Rectal smooth muscle tissue (tissue), 1 donor: ENCODE results near the gene CASKIN1.
"Not testable (repeated sequence)": the region's sequence is repeated elsewhere in the genome, so short reads cannot be mapped to it uniquely, and the experiment has no call there.

Experiments
- H3K27ac ChIP-seq: one replicate; pipeline ENCODE4 v1.7.0; 2013; ENCODE audit warnings: low read depth, low read length, inconsistent platforms
- H3K27me3 ChIP-seq: one replicate; pipeline ENCODE4 v1.7.0; 2013; ENCODE audit warnings: low read length; ENCODE audit not compliant: control insufficient read depth, insufficient read depth
- H3K36me3 ChIP-seq: one replicate; pipeline ENCODE4 v1.7.0; 2013; ENCODE audit warnings: low read length; ENCODE audit not compliant: control insufficient read depth, insufficient read depth
- H3K4me1 ChIP-seq: one replicate; pipeline ENCODE4 v1.7.0; 2013; ENCODE audit warnings: low read length; ENCODE audit not compliant: control insufficient read depth, insufficient read depth
- H3K4me3 ChIP-seq: one replicate; pipeline ENCODE4 v1.7.0; 2013; ENCODE audit warnings: low read length
- H3K9ac ChIP-seq: one replicate; pipeline ENCODE4 v1.7.0; 2013; ENCODE audit warnings: low read length

The CASKIN1 gene

DNA sequence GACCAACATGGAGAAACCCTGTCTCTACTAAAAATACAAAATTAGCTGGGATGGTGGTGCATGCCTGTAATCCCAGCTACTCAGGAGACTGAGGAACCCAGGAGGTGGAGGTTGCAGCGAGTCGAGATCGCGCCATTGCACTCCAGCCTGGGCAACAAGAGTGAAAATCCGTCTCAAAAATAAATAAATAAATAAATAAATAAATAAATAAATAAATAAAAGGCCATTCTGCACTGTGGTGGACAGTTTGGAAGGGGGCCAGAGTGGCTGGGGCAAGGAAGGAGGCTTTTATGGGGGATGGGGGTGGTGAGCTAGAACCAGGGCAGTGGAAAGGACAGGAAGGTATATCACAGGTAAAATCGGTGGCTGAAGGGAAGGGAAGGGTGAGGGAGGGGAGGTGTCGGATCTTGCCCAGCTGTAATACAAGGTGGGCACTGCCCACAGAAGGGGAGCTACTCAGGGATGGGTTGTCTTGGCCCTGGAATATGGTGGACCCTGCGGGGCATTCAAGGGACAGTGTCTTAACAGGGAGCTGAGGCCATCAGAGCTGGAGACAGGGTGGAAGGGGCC, 6.8 kb upstream of the CASKIN1 start:
- H3K36me3 ChIP-seq, result peaks cover 11% of the 10 kb centered on the region
- not testable (repeated sequence) for H3K4me3 ChIP-seq

DNA sequence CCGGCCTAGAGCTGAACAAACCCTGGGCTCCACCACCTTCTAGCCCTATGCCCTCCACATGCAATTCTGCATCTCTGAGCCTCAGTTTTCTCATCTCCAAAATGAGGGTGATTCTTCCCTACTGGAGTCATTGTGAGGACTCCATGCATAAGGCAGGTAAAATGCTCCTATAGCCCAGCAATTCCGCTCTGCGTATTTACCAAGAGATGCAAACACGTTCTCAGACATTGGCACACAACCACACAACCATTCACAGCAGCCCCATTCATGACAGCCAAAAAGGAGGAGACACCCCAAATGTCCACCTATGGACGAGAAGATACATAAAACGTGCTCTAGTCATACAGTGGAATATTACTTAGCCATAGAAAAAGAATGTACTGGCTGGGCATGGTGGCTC, 3.9 kb upstream of the CASKIN1 start:
- Histone ChIP-seq H3K9ac (no peak overlapping the region), H3K4me3 (no peak overlapping the region), H3K27me3 (peaks cover 10% of the 10 kb centered on the region), H3K27ac (no peak overlapping the region), H3K36me3 (no peaks in the 10 kb centered on the region), H3K4me1 (peaks cover 3% of the 10 kb centered on the region)

More for the DNA sequence above, 6.8 kb upstream of the CASKIN1 start:
- not testable (repeated sequence) for H3K4me1 ChIP-seq, H3K9ac ChIP-seq, H3K27ac ChIP-seq, H3K27me3 ChIP-seq

- no peak overlapping the region for H3K4me3 ChIP-seq
- no peak overlapping the region for H3K9ac ChIP-seq
- peaks cover 16% of the 10 kb centered on the region for H3K27me3 ChIP-seq
- peaks cover under 1% of the 10 kb centered on the region for H3K4me1 ChIP-seq
- H3K36me3 ChIP-seq, result no peaks in the 10 kb centered on the region
- H3K27ac ChIP-seq, result no peak overlapping the region
Observed at GRCh38 chr16:2199621-2200139, 3.3 kb upstream of the CASKIN1 start.

DNA sequence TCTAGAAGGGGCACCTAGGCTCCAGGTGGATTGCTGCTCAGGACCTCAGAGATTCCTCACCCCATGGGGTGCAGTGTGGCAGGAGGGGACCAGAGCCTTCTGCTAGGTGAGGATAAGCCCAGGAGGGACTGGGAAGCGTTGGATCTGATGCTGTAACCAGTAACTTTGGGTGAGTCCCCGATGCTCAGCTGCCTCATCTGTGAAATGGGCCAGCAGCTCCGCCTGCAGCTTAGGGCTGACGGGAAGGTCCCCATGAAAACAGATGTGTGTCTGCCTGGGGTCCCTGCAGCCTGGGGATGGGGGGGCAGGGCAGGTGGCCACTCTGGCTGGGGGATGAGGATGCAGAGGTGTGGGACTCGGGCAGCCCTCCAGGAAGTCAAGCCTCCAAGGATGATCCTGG, 2.7 kb upstream of the CASKIN1 start:
- Histone ChIP-seq H3K36me3 (no peaks in the 10 kb centered on the region), H3K9ac (no peak overlapping the region), H3K4me1 (no peaks in the 10 kb centered on the region), H3K4me3 (no peak overlapping the region), H3K27me3 (peaks cover 22% of the 10 kb centered on the region), H3K27ac (no peak overlapping the region)

DNA sequence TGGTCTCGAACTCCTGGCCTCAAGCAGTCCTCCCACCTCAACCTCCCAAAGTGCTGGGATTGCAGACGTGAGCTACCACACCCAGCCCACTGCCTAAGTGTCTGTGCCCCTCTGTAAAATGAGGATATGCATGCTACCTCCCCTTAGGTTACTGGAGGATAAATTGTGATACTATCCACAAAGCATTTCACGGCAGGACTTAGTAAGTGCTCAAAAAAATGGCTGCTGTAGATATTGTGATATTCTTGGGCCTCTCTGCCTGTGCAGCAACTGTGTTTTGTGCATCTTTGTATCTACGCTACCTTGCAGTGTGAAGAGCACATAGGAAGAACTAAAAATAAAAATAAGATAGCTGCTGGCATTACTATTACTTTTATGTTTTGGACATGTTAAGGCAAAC, 1.9 kb upstream of the CASKIN1 start:
- H3K9ac ChIP-seq, result no peak overlapping the region
- no peak overlapping the region for H3K4me3 ChIP-seq
- no peaks in the 10 kb centered on the region for H3K4me1 ChIP-seq
- no peaks in the 10 kb centered on the region for H3K36me3 ChIP-seq
- H3K27ac ChIP-seq, result no peak overlapping the region
- H3K27me3 ChIP-seq, result peaks cover 28% of the 10 kb centered on the region

GRCh38 chr16:2197765-2198164, 1.4 kb upstream of the CASKIN1 start:
- Histone ChIP-seq H3K9ac (no peak overlapping the region), H3K27me3 (peaks cover 28% of the 10 kb centered on the region), H3K27ac (no peak overlapping the region), H3K36me3 (no peaks in the 10 kb centered on the region), H3K4me1 (no peaks in the 10 kb centered on the region), H3K4me3 (no peak overlapping the region)

DNA sequence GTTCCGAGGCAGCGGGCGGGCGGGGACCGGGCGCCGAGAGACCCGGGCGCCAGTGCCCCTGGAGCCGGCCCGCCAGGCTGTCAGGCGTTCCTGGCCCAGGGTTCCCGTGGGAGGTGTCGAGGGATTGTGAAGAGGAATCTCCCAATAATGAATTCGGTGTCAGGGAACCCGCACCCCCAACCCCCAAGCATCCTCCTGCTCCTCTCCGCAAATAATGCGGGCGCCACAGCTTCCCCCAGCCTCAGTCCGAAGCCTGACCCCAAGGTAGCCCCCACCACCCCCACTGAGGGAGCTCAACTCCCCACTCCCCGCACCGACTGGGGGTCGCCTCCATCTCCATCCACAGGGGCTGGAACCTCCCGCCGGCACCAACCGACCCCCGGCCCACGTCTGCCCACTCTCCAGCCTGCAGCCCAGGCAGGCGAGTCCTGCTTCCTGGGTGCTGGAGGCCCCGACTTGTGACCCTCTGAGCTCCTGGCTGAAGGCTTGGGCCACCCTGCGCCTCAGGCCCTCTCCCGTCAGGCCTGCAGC, 641 bp upstream of the CASKIN1 start:
- Histone ChIP-seq H3K9ac (no peak overlapping the region), H3K36me3 (no peaks in the 10 kb centered on the region), H3K4me1 (no peaks in the 10 kb centered on the region), H3K27me3 (peaks cover 28% of the 10 kb centered on the region), H3K27ac (no peak overlapping the region), H3K4me3 (no peak overlapping the region)

DNA sequence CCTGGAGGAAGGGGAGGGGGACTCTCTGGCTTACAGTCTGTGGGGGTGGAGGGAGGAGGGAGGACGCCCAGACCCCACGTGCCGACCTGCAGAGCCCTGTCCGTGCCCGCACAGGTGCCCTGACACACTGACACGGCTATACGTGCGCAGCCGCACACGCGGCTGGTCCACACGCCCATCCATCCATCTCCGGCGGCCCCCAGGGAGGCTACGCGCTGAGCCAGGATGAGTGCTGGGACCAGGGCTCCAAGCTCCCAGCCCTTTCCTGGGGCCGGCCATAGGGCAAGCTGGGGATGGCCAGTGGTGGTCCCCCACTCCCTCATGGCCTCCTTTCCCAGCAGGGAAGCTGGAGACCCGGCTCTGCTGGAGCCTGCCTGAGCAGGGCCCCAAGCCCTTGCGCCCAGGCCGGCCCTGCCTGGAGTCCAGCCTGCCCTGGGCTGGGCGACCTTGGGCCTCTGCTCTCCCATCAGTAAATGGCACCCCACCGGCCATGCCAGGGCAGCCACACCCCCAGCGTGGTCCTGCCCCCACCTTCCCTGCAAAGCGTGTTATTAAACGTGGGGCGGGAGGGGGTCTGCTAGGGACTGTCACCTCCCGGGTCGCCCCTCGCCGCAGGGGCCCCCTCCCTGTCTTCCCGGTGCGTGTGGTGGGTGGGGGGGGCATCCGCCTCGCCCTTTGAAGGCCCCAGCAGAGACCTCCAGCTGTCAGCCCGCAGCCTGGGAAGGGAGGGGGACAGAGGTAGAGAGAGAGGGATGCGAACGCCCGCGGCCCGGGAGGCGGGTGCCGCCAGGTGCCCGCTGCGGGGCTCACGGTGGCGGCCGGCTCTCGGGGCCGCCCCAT, 863 bp downstream of the CASKIN1 start:
- Histone ChIP-seq H3K4me1 (no peaks in the 10 kb centered on the region), H3K36me3 (no peaks in the 10 kb centered on the region), H3K9ac (no peak overlapping the region), H3K4me3 (no peak overlapping the region), H3K27me3 (peaks cover 28% of the 10 kb centered on the region), H3K27ac (no peak overlapping the region)

DNA sequence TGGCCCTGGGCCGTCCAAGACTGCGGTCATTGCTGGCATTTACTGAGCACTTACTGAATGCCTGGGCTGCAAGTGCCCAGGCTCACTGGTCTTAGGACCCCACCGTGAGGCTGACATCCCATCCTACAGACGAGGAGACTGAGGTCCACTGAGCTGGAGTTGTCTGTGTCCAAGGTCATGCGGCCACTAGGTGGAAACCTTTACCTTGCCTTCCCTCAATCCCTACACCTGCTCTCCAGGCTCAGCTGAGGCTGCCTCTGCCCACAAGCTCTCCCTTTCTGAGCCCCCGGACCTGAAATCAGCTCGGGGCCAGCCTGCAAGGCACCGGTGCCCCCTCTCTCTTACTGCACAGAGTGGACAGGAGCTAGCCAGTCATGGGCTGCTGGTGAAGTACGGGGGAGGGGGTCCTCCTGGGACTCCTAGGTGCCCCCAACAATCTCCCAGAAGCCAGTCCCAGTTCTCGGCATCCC, 1.5 kb downstream of the CASKIN1 start:
- no peak overlapping the region for H3K4me3 ChIP-seq

DNA sequence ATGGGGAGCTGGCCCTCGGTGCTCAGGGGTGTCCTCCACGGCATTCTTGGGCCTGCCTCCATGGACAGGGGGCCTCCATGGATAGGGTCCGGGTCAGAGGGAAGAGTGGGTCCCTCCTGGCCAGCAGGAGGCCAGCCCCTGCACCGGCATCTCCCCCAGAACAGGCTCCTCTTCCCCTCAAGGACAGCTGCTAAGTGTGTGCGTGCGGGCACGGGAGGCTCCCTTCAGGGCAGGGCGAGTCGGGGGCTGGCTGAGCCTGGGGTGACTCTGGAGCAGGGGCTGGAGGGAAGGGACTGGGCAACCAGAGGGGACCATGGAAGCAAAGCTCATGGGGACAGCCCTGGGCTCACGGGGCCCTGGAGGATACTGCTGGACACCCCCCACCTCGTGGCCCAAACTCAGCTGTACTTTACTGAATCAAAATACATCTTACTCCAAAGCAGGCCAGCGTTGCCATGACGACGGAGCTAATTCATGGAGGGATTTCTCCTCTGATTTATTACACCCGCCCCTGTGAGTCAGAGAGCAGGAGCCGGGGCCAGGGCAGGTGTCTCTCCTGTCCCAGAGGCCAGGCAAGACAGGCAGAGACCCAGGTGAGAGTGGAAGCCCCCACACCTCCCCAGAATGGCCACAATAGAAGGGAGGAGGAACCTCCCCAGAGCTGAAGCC, 2.1 kb downstream of the CASKIN1 start:
- Histone ChIP-seq H3K36me3 (no peaks in the 10 kb centered on the region), H3K9ac (no peak overlapping the region), H3K27ac (no peak overlapping the region), H3K27me3 (peaks cover 28% of the 10 kb centered on the region), H3K4me3 (no peak overlapping the region), H3K4me1 (no peaks in the 10 kb centered on the region)

More for the DNA sequence above, 1.5 kb downstream of the CASKIN1 start:
- H3K27ac ChIP-seq, result no peak overlapping the region
- H3K4me1 ChIP-seq, result no peaks in the 10 kb centered on the region
- H3K9ac ChIP-seq, result no peak overlapping the region
- H3K36me3 ChIP-seq, result no peaks in the 10 kb centered on the region
- peaks cover 28% of the 10 kb centered on the region for H3K27me3 ChIP-seq

- Histone ChIP-seq H3K9ac (no peak overlapping the region), H3K36me3 (no peaks in the 10 kb centered on the region), H3K27ac (no peak overlapping the region), H3K4me1 (no peaks in the 10 kb centered on the region), H3K4me3 (no peak overlapping the region), H3K27me3 (peaks cover 22% of the 10 kb centered on the region)
Observed at GRCh38 chr16:2191446-2191706, 5.0 kb downstream of the CASKIN1 start.

GRCh38 chr16:2190659-2191445, 5.6 kb downstream of the CASKIN1 start:
- Histone ChIP-seq H3K27me3 (peaks cover 22% of the 10 kb centered on the region), H3K9ac (no peak overlapping the region), H3K27ac (no peak overlapping the region), H3K4me3 (no peak overlapping the region), H3K36me3 (no peaks in the 10 kb centered on the region), H3K4me1 (no peaks in the 10 kb centered on the region)
